ENCODE measurements around the gene MRPS18A. TPM values are rescaled to one million over a fixed set of nuclear protein-coding genes. Genes with fewer than 3 reads are reported as not detected.

The MRPS18A gene
- total and polyA plus RNA-seq, 2 of the 13 experiments (the other 11 are each of a cell fraction or from before 2014, with no cell fraction given): 87.8 to 89.1 TPM

DNA sequence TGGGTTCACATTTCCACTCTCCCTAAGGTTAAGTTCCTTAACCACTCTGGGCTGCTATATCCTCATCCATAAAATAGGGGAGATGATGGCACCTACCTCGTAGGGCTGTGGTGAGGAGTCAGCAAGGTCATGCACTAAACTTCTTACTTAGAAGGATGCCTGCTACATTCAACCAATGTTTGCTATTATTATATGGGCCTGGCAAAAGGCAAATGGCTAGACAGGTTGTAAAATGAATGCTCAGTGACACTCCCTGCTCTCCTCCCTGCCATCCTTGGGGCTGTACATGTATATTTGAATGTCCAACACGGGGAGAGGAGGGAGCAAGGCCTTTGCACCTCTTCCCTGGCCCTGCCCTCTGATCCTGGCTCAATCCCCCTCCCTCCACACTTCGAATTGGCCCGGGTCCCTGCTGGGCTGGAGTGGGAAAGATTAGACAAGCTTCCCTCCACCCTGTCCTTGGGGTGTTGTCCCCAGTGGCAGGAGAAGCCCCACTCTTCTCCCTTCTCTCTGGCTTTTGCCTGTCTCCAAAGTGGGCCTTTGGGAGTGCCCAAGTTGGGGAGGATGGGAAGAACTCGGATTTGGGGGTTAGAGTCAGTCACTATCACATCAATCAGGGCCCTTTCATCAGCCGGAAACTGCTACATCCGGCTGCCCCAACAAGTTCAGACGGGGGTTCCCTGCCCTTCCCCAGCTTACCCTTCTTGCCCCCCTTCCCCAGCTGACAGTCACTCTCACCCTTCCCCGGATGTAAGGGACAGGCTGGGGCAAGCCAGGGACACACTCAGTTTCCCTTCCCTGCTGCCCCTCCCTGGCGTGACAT is 46.1 kb upstream of the MRPS18A start:
- Histone ChIP-seq H4K20me1 (ENCODE audit: insufficient read depth, low read length) (no peaks in the 10 kb centered on the region), H3K9ac (ENCODE audit: insufficient read depth, low read depth, low read length) (no peak overlapping the region), H3K27ac (ENCODE audit: extremely low read length, insufficient read depth, low read length) (no peak overlapping the region), H3K9me3 (ENCODE audit: low read length) (no peaks in the 10 kb centered on the region), H3K4me2 (ENCODE audit: low read depth, low read length) (peak overlapping the region; percentile 54), H2AFZ (ENCODE audit: low read length) (no peak overlapping the region), H3K4me3 (replicated peaks in 1 of 3; ENCODE audit: insufficient read depth in 1 of 3, low read depth in 2 of 3, low read length in 3 of 3) (peak overlapping the region in 1 of 3 experiments; percentile 32; a peak in 1 of 6 replicates), H3K36me3 (replicated peaks in 1 of 2; ENCODE audit: control insufficient read depth in 1 of 2, insufficient read depth in 2 of 2, low read length in 2 of 2) (no peaks in the 10 kb centered on the region), H3K27me3 (ENCODE audit: control insufficient read depth in 1 of 2, insufficient read depth in 2 of 2, low read length in 2 of 2) (no peaks in the 10 kb centered on the region), H3K4me1 (ENCODE audit: insufficient read depth, low read length) (peaks cover 57% of the 10 kb centered on the region), H3K79me2 (ENCODE audit: insufficient read depth, low read length) (no peaks in the 10 kb centered on the region)
- DNase-seq (ENCODE audit: low spot score) (no peak), ATAC-seq (peak; percentile 31; the same call in 2 of the 3 replicates), FAIRE-seq (peak; percentile 21)
- in situ Hi-C loops (cut with HindIII; ENCODE audit: extremely low pct_ligation_motif_present, low pct_unique_long_range_greater_than_20kb) (no loop called here), intact Hi-C loops (cut with micrococcal nuclease; ENCODE audit: unreplicated experiment) (no loop called here)
- ChIA-PET CTCF (ENCODE audit: low intra/inter-chr PET ratio, low total read pairs) (no interaction called here), POLR2A (interaction anchor here (1.0 kb wide), 1 partner anchor 9 kb away, joined by 4 read pairs; no protein-coding TSS in a partner anchor)
- BruUV-seq (replicated peaks): no TSS peak
- WGBS (ENCODE audit: low lambda C conversion rate): 3% methylated on average over 10 of the region's 10 CpGs
- TF ChIP-seq ARNT2 (CRISPR knock-in tag; IDR thresholded peaks at IDR 0.05; ENCODE audit: low read depth) (peak; percentile 70; the same call in 1 of the 2 replicates), SMC3 (IDR thresholded peaks at IDR 0.05; ENCODE audit: low read length) (no peak), GABPB1 (CRISPR knock-in tag; IDR thresholded peaks at IDR 0.05) (0 out of 2 replicates have a peak, but pooled peaks have one; percentile 15), ZNF101 (CRISPR knock-in tag; IDR thresholded peaks at IDR 0.05; ENCODE audit: borderline replicate concordance, low read depth) (no peak), RARA (CRISPR knock-in tag; IDR thresholded peaks at IDR 0.05) (0 out of 2 replicates have a peak, but pooled peaks have one; percentile 14), HNF4G (IDR thresholded peaks at IDR 0.05; ENCODE audit: borderline replicate concordance, low read depth, low read length) (no peak), HNF4G (CRISPR knock-in tag; IDR thresholded peaks at IDR 0.05; ENCODE audit: borderline replicate concordance, low read depth) (no peak), ZNF644 (CRISPR knock-in tag; IDR thresholded peaks at IDR 0.05; ENCODE audit: low read depth) (0 out of 2 replicates have a peak, but pooled peaks have one; percentile 13), ZNF234 (CRISPR knock-in tag; conservative IDR thresholded peaks at IDR 0.05) (0 out of 2 replicates have a peak, but pooled peaks have one; percentile 53)
- TF ChIP-seq, protein P1, sequence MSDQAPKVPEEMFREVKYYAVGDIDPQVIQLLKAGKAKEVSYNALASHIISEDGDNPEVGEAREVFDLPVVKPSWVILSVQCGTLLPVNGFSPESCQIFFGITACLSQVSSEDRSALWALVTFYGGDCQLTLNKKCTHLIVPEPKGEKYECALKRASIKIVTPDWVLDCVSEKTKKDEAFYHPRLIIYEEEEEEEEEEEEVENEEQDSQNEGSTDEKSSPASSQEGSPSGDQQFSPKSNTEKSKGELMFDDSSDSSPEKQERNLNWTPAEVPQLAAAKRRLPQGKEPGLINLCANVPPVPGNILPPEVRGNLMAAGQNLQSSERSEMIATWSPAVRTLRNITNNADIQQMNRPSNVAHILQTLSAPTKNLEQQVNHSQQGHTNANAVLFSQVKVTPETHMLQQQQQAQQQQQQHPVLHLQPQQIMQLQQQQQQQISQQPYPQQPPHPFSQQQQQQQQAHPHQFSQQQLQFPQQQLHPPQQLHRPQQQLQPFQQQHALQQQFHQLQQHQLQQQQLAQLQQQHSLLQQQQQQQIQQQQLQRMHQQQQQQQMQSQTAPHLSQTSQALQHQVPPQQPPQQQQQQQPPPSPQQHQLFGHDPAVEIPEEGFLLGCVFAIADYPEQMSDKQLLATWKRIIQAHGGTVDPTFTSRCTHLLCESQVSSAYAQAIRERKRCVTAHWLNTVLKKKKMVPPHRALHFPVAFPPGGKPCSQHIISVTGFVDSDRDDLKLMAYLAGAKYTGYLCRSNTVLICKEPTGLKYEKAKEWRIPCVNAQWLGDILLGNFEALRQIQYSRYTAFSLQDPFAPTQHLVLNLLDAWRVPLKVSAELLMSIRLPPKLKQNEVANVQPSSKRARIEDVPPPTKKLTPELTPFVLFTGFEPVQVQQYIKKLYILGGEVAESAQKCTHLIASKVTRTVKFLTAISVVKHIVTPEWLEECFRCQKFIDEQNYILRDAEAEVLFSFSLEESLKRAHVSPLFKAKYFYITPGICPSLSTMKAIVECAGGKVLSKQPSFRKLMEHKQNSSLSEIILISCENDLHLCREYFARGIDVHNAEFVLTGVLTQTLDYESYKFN (CRISPR knock-in tag; conservative IDR thresholded peaks at IDR 0.05): 0 out of 2 replicates have a peak, but pooled peaks have one; percentile 32
- TF ChIP-seq, protein P2, sequence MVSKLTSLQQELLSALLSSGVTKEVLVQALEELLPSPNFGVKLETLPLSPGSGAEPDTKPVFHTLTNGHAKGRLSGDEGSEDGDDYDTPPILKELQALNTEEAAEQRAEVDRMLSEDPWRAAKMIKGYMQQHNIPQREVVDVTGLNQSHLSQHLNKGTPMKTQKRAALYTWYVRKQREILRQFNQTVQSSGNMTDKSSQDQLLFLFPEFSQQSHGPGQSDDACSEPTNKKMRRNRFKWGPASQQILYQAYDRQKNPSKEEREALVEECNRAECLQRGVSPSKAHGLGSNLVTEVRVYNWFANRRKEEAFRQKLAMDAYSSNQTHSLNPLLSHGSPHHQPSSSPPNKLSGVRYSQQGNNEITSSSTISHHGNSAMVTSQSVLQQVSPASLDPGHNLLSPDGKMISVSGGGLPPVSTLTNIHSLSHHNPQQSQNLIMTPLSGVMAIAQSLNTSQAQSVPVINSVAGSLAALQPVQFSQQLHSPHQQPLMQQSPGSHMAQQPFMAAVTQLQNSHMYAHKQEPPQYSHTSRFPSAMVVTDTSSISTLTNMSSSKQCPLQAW (CRISPR knock-in tag; IDR thresholded peaks at IDR 0.05): peak; percentile 58; the same call in 1 of the 2 replicates
- TF ChIP-seq, protein P3, sequence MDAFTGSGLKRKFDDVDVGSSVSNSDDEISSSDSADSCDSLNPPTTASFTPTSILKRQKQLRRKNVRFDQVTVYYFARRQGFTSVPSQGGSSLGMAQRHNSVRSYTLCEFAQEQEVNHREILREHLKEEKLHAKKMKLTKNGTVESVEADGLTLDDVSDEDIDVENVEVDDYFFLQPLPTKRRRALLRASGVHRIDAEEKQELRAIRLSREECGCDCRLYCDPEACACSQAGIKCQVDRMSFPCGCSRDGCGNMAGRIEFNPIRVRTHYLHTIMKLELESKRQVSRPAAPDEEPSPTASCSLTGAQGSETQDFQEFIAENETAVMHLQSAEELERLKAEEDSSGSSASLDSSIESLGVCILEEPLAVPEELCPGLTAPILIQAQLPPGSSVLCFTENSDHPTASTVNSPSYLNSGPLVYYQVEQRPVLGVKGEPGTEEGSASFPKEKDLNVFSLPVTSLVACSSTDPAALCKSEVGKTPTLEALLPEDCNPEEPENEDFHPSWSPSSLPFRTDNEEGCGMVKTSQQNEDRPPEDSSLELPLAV (CRISPR knock-in tag; conservative IDR thresholded peaks at IDR 0.05; ENCODE audit: low read depth): no peak
- TF ChIP-seq, protein P4, sequence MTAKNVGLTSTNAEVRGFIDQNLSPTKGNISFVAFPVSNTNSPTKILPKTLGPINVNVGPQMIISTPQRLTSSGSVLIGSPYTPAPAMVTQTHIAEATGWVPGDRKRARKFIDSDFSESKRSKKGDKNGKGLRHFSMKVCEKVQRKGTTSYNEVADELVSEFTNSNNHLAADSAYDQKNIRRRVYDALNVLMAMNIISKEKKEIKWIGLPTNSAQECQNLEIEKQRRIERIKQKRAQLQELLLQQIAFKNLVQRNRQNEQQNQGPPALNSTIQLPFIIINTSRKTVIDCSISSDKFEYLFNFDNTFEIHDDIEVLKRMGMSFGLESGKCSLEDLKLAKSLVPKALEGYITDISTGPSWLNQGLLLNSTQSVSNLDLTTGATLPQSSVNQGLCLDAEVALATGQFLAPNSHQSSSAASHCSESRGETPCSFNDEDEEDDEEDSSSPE (CRISPR knock-in tag; IDR thresholded peaks at IDR 0.05): no peak

Data from HepG2 (cell line).